ENCODE results near the gene CYP39A1. TPM values are rescaled to one million over a fixed set of nuclear protein-coding genes. Genes with fewer than 3 reads are reported as not detected.

CYP39A1 gene
- total RNA-seq: not detected

GRCh38 chr6:46652603-46653438 is at the start of gene CYP39A1, which contains the start of gene SLC25A27:
Gene CYP39A1 (minus strand): TSS chr6:46652818. CDS start chr6:46652582, 236 bp downstream.
Gene SLC25A27 (plus strand): TSS chr6:46652975. CDS start chr6:46653193, 218 bp downstream.
- CTCF ChIA-PET: no interaction called here

GRCh38 chr6:46699970-46700369 is 47.4 kb upstream of the CYP39A1 start:
- ChIA-PET POLR2A (no interaction called here), CTCF (no interaction called here)

More at GRCh38 chr6:46652603-46653438, at the start of gene CYP39A1, which contains the start of gene SLC25A27:
- POLR2A ChIA-PET: no interaction called here

GRCh38 chr6:46690911-46691451 is 38.4 kb upstream of the CYP39A1 start:
- CTCF ChIA-PET: no interaction called here

GRCh38 chr6:46690141-46690755 is 37.6 kb upstream of the CYP39A1 start:
- CTCF ChIA-PET: no interaction called here
- POLR2A ChIA-PET: no interaction called here

More at GRCh38 chr6:46690911-46691451, 38.4 kb upstream of the CYP39A1 start:
- POLR2A ChIA-PET: no interaction called here

- POLR2A ChIA-PET: no interaction called here
- CTCF ChIA-PET: no interaction called here
Measured at GRCh38 chr6:46689657-46690056, 37.0 kb upstream of the CYP39A1 start.

- CTCF ChIA-PET: no interaction called here
- POLR2A ChIA-PET: no interaction called here
Measured at GRCh38 chr6:46688966-46689335, 36.3 kb upstream of the CYP39A1 start.

- ChIA-PET POLR2A (no interaction called here), CTCF (no interaction called here)
Measured at GRCh38 chr6:46688117-46688965, 35.7 kb upstream of the CYP39A1 start.

GRCh38 chr6:46687619-46688097 is 35.0 kb upstream of the CYP39A1 start, which contains the start of gene TDRD6:
Gene TDRD6 (plus strand): TSS chr6:46687885. CDS start chr6:46688129, 244 bp downstream.
- POLR2A ChIA-PET: no interaction called here
- CTCF ChIA-PET: no interaction called here

GRCh38 chr6:46684771-46685170 is 32.2 kb upstream of the CYP39A1 start:
- ChIA-PET POLR2A (no interaction called here), CTCF (no interaction called here)

- CTCF ChIA-PET: no interaction called here
- POLR2A ChIA-PET: no interaction called here
Measured at GRCh38 chr6:46677314-46677654, 24.7 kb upstream of the CYP39A1 start.

- CTCF ChIA-PET: no interaction called here
Measured at GRCh38 chr6:46676604-46677313, 24.1 kb upstream of the CYP39A1 start.

GRCh38 chr6:46674410-46674809 is 21.8 kb upstream of the CYP39A1 start:
- ChIA-PET POLR2A (no interaction called here), CTCF (no interaction called here)

More at GRCh38 chr6:46676604-46677313, 24.1 kb upstream of the CYP39A1 start:
- POLR2A ChIA-PET: no interaction called here

- CTCF ChIA-PET: no interaction called here
- POLR2A ChIA-PET: no interaction called here
Measured at GRCh38 chr6:46667377-46667776, 14.8 kb upstream of the CYP39A1 start.

GRCh38 chr6:46661483-46661882 is 8.9 kb upstream of the CYP39A1 start:
- ChIA-PET POLR2A (no interaction called here), CTCF (no interaction called here)

- POLR2A ChIA-PET: no interaction called here
- CTCF ChIA-PET: no interaction called here
Measured at GRCh38 chr6:46657642-46658041, 5.0 kb upstream of the CYP39A1 start.

GRCh38 chr6:46655803-46656202 is 3.2 kb upstream of the CYP39A1 start:
- ChIA-PET CTCF (no interaction called here), POLR2A (no interaction called here)

- CTCF ChIA-PET: no interaction called here
- POLR2A ChIA-PET: no interaction called here
Measured at GRCh38 chr6:46653439-46654195, 999 bp upstream of the CYP39A1 start.

GRCh38 chr6:46652232-46652602 is 401 bp downstream of the CYP39A1 start:
- ChIA-PET POLR2A (no interaction called here), CTCF (no interaction called here)

- POLR2A ChIA-PET: no interaction called here
- CTCF ChIA-PET: no interaction called here
Measured at GRCh38 chr6:46651816-46652215, 802 bp downstream of the CYP39A1 start.
